Epithelial cell of esophagus (primary cell): ENCODE data around the gene QSER1.
"Not testable (repeated sequence)": the region's sequence is repeated elsewhere in the genome, so short reads cannot be mapped to it uniquely, and the experiment has no call there.

Experiments used
- DNase-seq: peaks from one replicate; pipeline ENCODE4 v3.0.0; 2010; ENCODE audit warnings: low read depth
- H3K4me3 ChIP-seq: 2 replicates; pipeline ENCODE4 v1.5.1; 2011; ENCODE audit warnings: mild to moderate bottlenecking, low read length, control low read depth
- CTCF ChIP-seq: IDR thresholded peaks from 2 replicates; pipeline ENCODE4 v1.5.1; 2011; ENCODE audit warnings: low read depth, mild to moderate bottlenecking, low read length, control low read depth, inconsistent platforms; ENCODE audit not compliant: insufficient read depth; ENCODE audit errors: missing control alignments

Gene QSER1

GRCh38 chr11:32858731-32859130 is 33.9 kb upstream of the QSER1 start:
- DNase-seq: no peak
- peak; percentile 19 for TF ChIP-seq CTCF
- no peak overlapping the region for H3K4me3 ChIP-seq

- H3K4me3 ChIP-seq: no peak overlapping the region
- TF ChIP-seq CTCF: no peak
- DNase-seq: no peak
Observed at GRCh38 chr11:32861850-32862577, 30.6 kb upstream of the QSER1 start.

GRCh38 chr11:32864555-32864954 is 28.1 kb upstream of the QSER1 start:
- no peak for TF ChIP-seq CTCF
- DNase-seq: no peak
- no peak overlapping the region for H3K4me3 ChIP-seq

- DNase-seq, H3K4me3 ChIP-seq: not testable (repeated sequence)
Observed at GRCh38 chr11:32868752-32869151, 23.9 kb upstream of the QSER1 start.

- peak; percentile 7 for DNase-seq
- TF ChIP-seq CTCF: peak; percentile 20
- no peak overlapping the region for H3K4me3 ChIP-seq
Observed at GRCh38 chr11:32870676-32871075, 21.9 kb upstream of the QSER1 start.

- TF ChIP-seq CTCF: no peak
- DNase-seq: no peak
Observed at GRCh38 chr11:32874132-32874531, 18.5 kb upstream of the QSER1 start.

GRCh38 chr11:32881286-32881685 is 11.3 kb upstream of the QSER1 start:
- DNase-seq: peak; percentile 91
- TF ChIP-seq CTCF: no peak
- no peak overlapping the region for H3K4me3 ChIP-seq

More at GRCh38 chr11:32874132-32874531, 18.5 kb upstream of the QSER1 start:
- no peak overlapping the region for H3K4me3 ChIP-seq
